Endothelial cell (in vitro differentiated cells): ENCODE results near the gene GIT1. TPM values are rescaled to one million over a fixed set of nuclear protein-coding genes. Genes with fewer than 3 reads are reported as not detected.
"Not testable (repeated sequence)": the region's sequence is repeated elsewhere in the genome, so short reads cannot be mapped to it uniquely, and the experiment has no call there.

Experiments
- DNase-seq: peaks from one replicate; pipeline ENCODE4 v3.0.0; 2021; ENCODE audit warnings: low spot score
- H3K27ac Mint-ChIP-seq: one replicate; pipeline ENCODE4 v1.8.0; 2021; ENCODE audit warnings: mixed read lengths, inconsistent platforms; ENCODE audit not compliant: unreplicated experiment
- H3K27me3 Mint-ChIP-seq: one replicate; pipeline ENCODE4 v1.8.0; 2021; ENCODE audit warnings: mild to moderate bottlenecking, moderate library complexity, mixed read lengths, inconsistent platforms; ENCODE audit not compliant: unreplicated experiment
- H3K36me3 Mint-ChIP-seq: one replicate; pipeline ENCODE4 v1.8.0; 2021; ENCODE audit warnings: mild to moderate bottlenecking, low read depth, mixed read lengths, inconsistent platforms; ENCODE audit not compliant: unreplicated experiment
- H3K4me1 Mint-ChIP-seq: one replicate; pipeline ENCODE4 v1.8.0; 2021; ENCODE audit warnings: mild to moderate bottlenecking, mixed read lengths, inconsistent platforms; ENCODE audit not compliant: unreplicated experiment
- H3K4me3 Mint-ChIP-seq: one replicate; pipeline ENCODE4 v1.8.0; 2021; ENCODE audit warnings: mild to moderate bottlenecking, mixed read lengths, inconsistent platforms; ENCODE audit not compliant: unreplicated experiment
- H3K9me3 Mint-ChIP-seq: one replicate; pipeline ENCODE4 v1.8.0; 2021; ENCODE audit warnings: mixed read lengths, inconsistent platforms; ENCODE audit not compliant: unreplicated experiment
- total RNA-seq: library from RNA; stranded (reverse); fragmentation: NEBNext Ultra II Directional; extraction: Animal tissue kit (Norgen Biotek cat#: 25700); gene quantifications from one replicate; pipeline ENCODE4 v1.2.1, GENCODE V29; 2021; ENCODE audit not compliant: unreplicated experiment
- TF ChIP-seq, protein P1 (sequence below): fragments of 200-600 bp; sonication (generic); IDR thresholded peaks from one replicate; pipeline ENCODE4 v1.5.0; 2021; ENCODE audit warnings: antibody characterized with exemption; ENCODE audit not compliant: unreplicated experiment

GIT1 gene
- total RNA-seq, 1 donor from 2014 or later, result 116 TPM

DNA sequence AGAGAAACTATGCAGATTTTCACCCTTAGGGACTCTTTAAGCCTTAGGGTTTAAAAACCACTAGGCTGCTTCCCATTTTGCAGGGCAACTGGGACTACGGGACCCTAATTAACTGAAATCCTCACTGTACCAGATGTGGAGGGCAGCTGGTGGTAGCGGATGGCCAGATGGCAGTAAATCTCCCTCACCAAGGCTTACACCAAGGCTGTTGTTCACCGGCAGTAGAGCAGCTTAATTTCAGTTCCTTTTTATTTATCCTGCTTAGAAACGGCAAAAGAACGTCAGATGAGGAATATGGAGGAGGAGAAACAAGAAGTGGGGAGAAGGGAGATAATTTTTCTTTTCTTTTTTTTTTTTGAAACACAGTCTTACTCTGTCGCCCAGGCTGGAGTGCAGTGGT, 29.1 kb downstream of the GIT1 start:
- H3K9me3 Mint-ChIP-seq, result no peaks in the 10 kb centered on the region
- peaks cover 3% of the 10 kb centered on the region for H3K27me3 Mint-ChIP-seq
- TF ChIP-seq, protein P1, sequence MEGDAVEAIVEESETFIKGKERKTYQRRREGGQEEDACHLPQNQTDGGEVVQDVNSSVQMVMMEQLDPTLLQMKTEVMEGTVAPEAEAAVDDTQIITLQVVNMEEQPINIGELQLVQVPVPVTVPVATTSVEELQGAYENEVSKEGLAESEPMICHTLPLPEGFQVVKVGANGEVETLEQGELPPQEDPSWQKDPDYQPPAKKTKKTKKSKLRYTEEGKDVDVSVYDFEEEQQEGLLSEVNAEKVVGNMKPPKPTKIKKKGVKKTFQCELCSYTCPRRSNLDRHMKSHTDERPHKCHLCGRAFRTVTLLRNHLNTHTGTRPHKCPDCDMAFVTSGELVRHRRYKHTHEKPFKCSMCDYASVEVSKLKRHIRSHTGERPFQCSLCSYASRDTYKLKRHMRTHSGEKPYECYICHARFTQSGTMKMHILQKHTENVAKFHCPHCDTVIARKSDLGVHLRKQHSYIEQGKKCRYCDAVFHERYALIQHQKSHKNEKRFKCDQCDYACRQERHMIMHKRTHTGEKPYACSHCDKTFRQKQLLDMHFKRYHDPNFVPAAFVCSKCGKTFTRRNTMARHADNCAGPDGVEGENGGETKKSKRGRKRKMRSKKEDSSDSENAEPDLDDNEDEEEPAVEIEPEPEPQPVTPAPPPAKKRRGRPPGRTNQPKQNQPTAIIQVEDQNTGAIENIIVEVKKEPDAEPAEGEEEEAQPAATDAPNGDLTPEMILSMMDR, result no peak
- DNase-seq, result no peak
- no peak overlapping the region for H3K4me3 Mint-ChIP-seq
- peaks cover 17% of the 10 kb centered on the region for H3K4me1 Mint-ChIP-seq
- H3K36me3 Mint-ChIP-seq, result peaks cover 4% of the 10 kb centered on the region
- no peak overlapping the region for H3K27ac Mint-ChIP-seq

DNA sequence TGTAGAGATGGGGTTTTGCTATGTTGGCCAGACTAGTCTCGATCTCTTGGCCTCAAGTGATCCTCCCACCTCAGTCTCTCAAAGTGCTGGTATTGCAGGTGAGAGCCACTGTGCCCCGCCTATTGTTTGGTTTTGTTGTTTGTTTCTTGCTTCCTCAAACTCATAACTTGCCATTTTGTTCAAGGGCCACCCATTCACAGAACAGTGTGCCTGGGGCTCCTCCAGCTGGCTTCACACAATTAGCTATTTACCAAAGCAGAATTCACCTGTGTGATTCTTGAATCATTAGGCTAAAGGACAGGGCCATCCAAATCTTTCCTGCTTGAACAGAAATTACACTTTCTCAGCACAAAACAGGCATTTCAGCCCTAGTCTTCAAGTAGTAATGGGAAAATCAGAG, 29.8 kb downstream of the GIT1 start:
- no peak overlapping the region for H3K4me3 Mint-ChIP-seq
- peaks cover 7% of the 10 kb centered on the region for H3K27me3 Mint-ChIP-seq
- DNase-seq, result no peak
- TF ChIP-seq, protein P1, result no peak
- peaks cover 4% of the 10 kb centered on the region for H3K36me3 Mint-ChIP-seq
- no peaks in the 10 kb centered on the region for H3K9me3 Mint-ChIP-seq
- H3K4me1 Mint-ChIP-seq, result peaks cover 17% of the 10 kb centered on the region
- no peak overlapping the region for H3K27ac Mint-ChIP-seq

- not testable (repeated sequence) for H3K4me3 Mint-ChIP-seq, H3K36me3 Mint-ChIP-seq, H3K27ac Mint-ChIP-seq, DNase-seq, H3K27me3 Mint-ChIP-seq, H3K9me3 Mint-ChIP-seq
- H3K4me1 Mint-ChIP-seq, result peaks cover 17% of the 10 kb centered on the region
These were observed 31.3 kb downstream of the GIT1 start for GRCh38 chr17:29558139-29558538.

GRCh38 chr17:29557739-29558116, 31.7 kb downstream of the GIT1 start:
- TF ChIP-seq, protein P1, result no peak
- DNase-seq, result no peak
- Mint-ChIP-seq H3K27ac (no peak overlapping the region), H3K9me3 (no peaks in the 10 kb centered on the region), H3K4me3 (no peak overlapping the region), H3K4me1 (peaks cover 15% of the 10 kb centered on the region), H3K27me3 (peaks cover 4% of the 10 kb centered on the region), H3K36me3 (peaks cover 2% of the 10 kb centered on the region)

GRCh38 chr17:29557085-29557738, 32.2 kb downstream of the GIT1 start:
- Mint-ChIP-seq H3K4me3 (no peak overlapping the region), H3K27me3 (peaks cover 3% of the 10 kb centered on the region), H3K4me1 (peaks cover 9% of the 10 kb centered on the region), H3K27ac (no peak overlapping the region), H3K9me3 (no peaks in the 10 kb centered on the region), H3K36me3 (no peaks in the 10 kb centered on the region)
- DNase-seq, result no peak
- TF ChIP-seq, protein P1, result no peak
